Upper lobe of right lung (tissue), 1 donor: ENCODE data around the gene PIAS1. TPM values are rescaled to one million over a fixed set of nuclear protein-coding genes. Genes with fewer than 3 reads are reported as not detected.

Source experiments
- ATAC-seq: fragments of 200-7000 bp; cut with Tn5 transposase; one replicate; pipeline ENCODE4 v1.9.1; 2020; ENCODE audit warnings: mild to moderate bottlenecking, moderate library complexity
- DNase-seq: peaks from one replicate; pipeline ENCODE4 v3.0.0-alpha.2; 2020
- H3K27ac ChIP-seq: fragments of 200-600 bp; one replicate; pipeline ENCODE4 v1.8.0; 2022
- H3K27me3 ChIP-seq: fragments of 200-600 bp; one replicate; pipeline ENCODE4 v1.8.0; 2022; ENCODE audit warnings: mild to moderate bottlenecking
- H3K36me3 ChIP-seq: fragments of 200-600 bp; one replicate; pipeline ENCODE4 v1.8.0; 2022
- H3K4me1 ChIP-seq: fragments of 200-600 bp; one replicate; pipeline ENCODE4 v1.8.0; 2022
- H3K4me3 ChIP-seq: fragments of 200-600 bp; one replicate; pipeline ENCODE4 v1.8.0; 2022; ENCODE audit warnings: mild to moderate bottlenecking
- H3K9me3 ChIP-seq: fragments of 200-600 bp; one replicate; pipeline ENCODE4 v1.8.0; 2022
- CTCF ChIP-seq: fragments of 200-600 bp; IDR thresholded peaks from one replicate; pipeline ENCODE4 v1.8.0; 2022; ENCODE audit warnings: antibody characterized with exemption
- intact Hi-C: fragments of 100-400 bp; cut with DNase I; formaldehyde crosslinking; loops from one replicate; pipeline ENCODE4 v1.11.0; 2022
- total RNA-seq: library from RNA; stranded (reverse); fragmentation: NEBNext Ultra II Directional; extraction: Animal tissue kit (Norgen Biotek cat#: 25700); gene quantifications from one replicate; pipeline ENCODE4 v1.2.1, GENCODE V29; 2021
- donor health status: DM: no; HTN: yes; CAD: no; lungs with severe emphysema.

The PIAS1 gene
- total RNA-seq, 1 donor from 2014 or later: 62.0 TPM

GRCh38 chr15:68097029-68097428, 42.9 kb downstream of the PIAS1 start:
- Histone ChIP-seq H3K4me3 (no peak overlapping the region), H3K4me1 (peaks cover 4% of the 10 kb centered on the region), H3K27me3 (no peaks in the 10 kb centered on the region), H3K9me3 (peaks cover 14% of the 10 kb centered on the region), H3K36me3 (peaks cover 9% of the 10 kb centered on the region), H3K27ac (no peak overlapping the region)
- DNase-seq (no peak), ATAC-seq (no peak)
- TF ChIP-seq CTCF: no peak
- intact Hi-C loops: no loop called here

- no peak for TF ChIP-seq CTCF
- Histone ChIP-seq H3K27me3 (no peaks in the 10 kb centered on the region), H3K4me3 (no peak overlapping the region), H3K36me3 (peaks cover 5% of the 10 kb centered on the region), H3K9me3 (peaks cover 14% of the 10 kb centered on the region), H3K4me1 (peaks cover 4% of the 10 kb centered on the region), H3K27ac (no peak overlapping the region)
- DNase-seq (no peak), ATAC-seq (no peak)
- intact Hi-C loops: no loop called here
Measured at GRCh38 chr15:68098465-68098864, 44.4 kb downstream of the PIAS1 start.

- DNase-seq: no peak
- Histone ChIP-seq H3K27ac (no peak overlapping the region), H3K4me1 (peaks cover 4% of the 10 kb centered on the region), H3K9me3 (peaks cover 14% of the 10 kb centered on the region), H3K27me3 (no peaks in the 10 kb centered on the region), H3K4me3 (no peak overlapping the region), H3K36me3 (peaks cover 5% of the 10 kb centered on the region)
- intact Hi-C loops: no loop called here
- no peak for TF ChIP-seq CTCF
- no peak for ATAC-seq
Measured at GRCh38 chr15:68100194-68100593, 46.1 kb downstream of the PIAS1 start.

- Histone ChIP-seq H3K27ac (no peak overlapping the region), H3K27me3 (no peaks in the 10 kb centered on the region), H3K4me3 (no peak overlapping the region), H3K4me1 (peaks cover 4% of the 10 kb centered on the region), H3K36me3 (peaks cover 5% of the 10 kb centered on the region), H3K9me3 (no peaks in the 10 kb centered on the region)
- TF ChIP-seq CTCF: no peak
- DNase-seq (no peak), ATAC-seq (no peak)
- intact Hi-C loops: no loop called here
Measured at GRCh38 chr15:68103603-68104002, 49.5 kb downstream of the PIAS1 start.

GRCh38 chr15:68106656-68107055, 52.5 kb downstream of the PIAS1 start:
- Histone ChIP-seq H3K36me3 (peaks cover 5% of the 10 kb centered on the region), H3K27me3 (no peaks in the 10 kb centered on the region), H3K4me1 (no peaks in the 10 kb centered on the region), H3K27ac (no peak overlapping the region), H3K9me3 (no peaks in the 10 kb centered on the region), H3K4me3 (no peak overlapping the region)
- ATAC-seq: no peak
- DNase-seq: no peak
- TF ChIP-seq CTCF: no peak
- intact Hi-C loops: no loop called here

GRCh38 chr15:68107142-68107541, 53.0 kb downstream of the PIAS1 start:
- H3K27ac ChIP-seq: no peak overlapping the region
- H3K9me3 ChIP-seq: no peaks in the 10 kb centered on the region
- H3K4me1 ChIP-seq: peaks cover 3% of the 10 kb centered on the region
- no peak overlapping the region for H3K4me3 ChIP-seq
- H3K36me3 ChIP-seq: peaks cover 5% of the 10 kb centered on the region
- no peak for TF ChIP-seq CTCF
- no peak for DNase-seq
- ATAC-seq: no peak
- intact Hi-C loops: no loop called here
- H3K27me3 ChIP-seq: no peaks in the 10 kb centered on the region
